Liver (tissue), 9 donors: Measurements from ENCODE around the gene OMP. TPM values are rescaled to one million over a fixed set of nuclear protein-coding genes. Genes with fewer than 3 reads are reported as not detected.
A peak's percentile ranks its signal among the peaks of the same experiment; 100 is the strongest.

ENCODE experiments used
- DNase-seq: peaks from one replicate; pipeline ENCODE4 v3.0.0-alpha.2; 2017; ENCODE audit warnings: low spot score
- H3K27ac ChIP-seq, 2 donors: one replicate each; pipeline ENCODE4 v1.7.0; 2013; ENCODE audit warnings: inconsistent platforms in 2 of 2, low read length in 2 of 2, control low read depth in 1 of 2, low read depth in 1 of 2, mild to moderate bottlenecking in 1 of 2
- H3K27me3 ChIP-seq, 4 donors: one replicate each; pipeline versions ENCODE4 v1.6.1 to v1.7.0; 2013; ENCODE audit warnings: low read length in 3 of 4, inconsistent platforms in 1 of 4, mild to moderate bottlenecking in 1 of 4, moderate library complexity in 1 of 4; ENCODE audit not compliant: control insufficient read depth in 4 of 4, insufficient read depth in 4 of 4
- H3K36me3 ChIP-seq, 4 donors: one replicate each; pipeline versions ENCODE4 v1.6.1 to v1.7.0; 2013; ENCODE audit warnings: low read length in 3 of 4, mild to moderate bottlenecking in 3 of 4, low read depth in 1 of 4, moderate library complexity in 1 of 4; ENCODE audit not compliant: control insufficient read depth in 4 of 4, insufficient read depth in 3 of 4
- H3K4me1 ChIP-seq, 4 donors: one replicate each; pipeline versions ENCODE4 v1.6.1 to v1.7.0; 2013; ENCODE audit warnings: low read length in 3 of 4, mild to moderate bottlenecking in 3 of 4, moderate library complexity in 1 of 4; ENCODE audit not compliant: control insufficient read depth in 4 of 4, insufficient read depth in 4 of 4
- H3K4me3 ChIP-seq, 3 donors: one replicate each; pipeline versions ENCODE4 v1.6.1 to v1.7.0; 2013; ENCODE audit warnings: low read length in 3 of 3, control low read depth in 1 of 3, low read depth in 1 of 3, mild to moderate bottlenecking in 1 of 3
- H3K9ac ChIP-seq, 2 donors: one replicate each; pipeline ENCODE4 v1.7.0; 2013; ENCODE audit warnings: low read length in 2 of 2, mild to moderate bottlenecking in 2 of 2, moderate library complexity in 2 of 2, control low read depth in 1 of 2, low read depth in 1 of 2
- H3K9me3 ChIP-seq, 4 donors: one replicate each; pipeline versions ENCODE4 v1.6.1 to v1.7.0; 2013; ENCODE audit warnings: low read length in 3 of 4; ENCODE audit not compliant: control insufficient read depth in 4 of 4
- EGR1 ChIP-seq, 2 donors: IDR thresholded peaks; 2 replicates each; pipeline ENCODE4 v1.6.1; 2016 to 2018; ENCODE audit warnings: antibody characterized with exemption in 2 of 2, low read depth in 2 of 2
- FOXA1 ChIP-seq: IDR thresholded peaks from 2 replicates; pipeline ENCODE4 v1.6.1; 2016; ENCODE audit warnings: antibody characterized with exemption
- FOXA2 ChIP-seq: IDR thresholded peaks from 2 replicates; pipeline ENCODE4 v1.6.1; 2016; ENCODE audit warnings: antibody characterized with exemption
- GABPA ChIP-seq, 2 donors: IDR thresholded peaks in 1 of 2; conservative IDR thresholded peaks in 1 of 2; 2 replicates each; pipeline ENCODE4 v1.6.1; 2016; ENCODE audit warnings: antibody characterized with exemption in 2 of 2, mild to moderate bottlenecking in 1 of 2, moderate library complexity in 1 of 2
- HNF4A ChIP-seq, 2 donors: conservative IDR thresholded peaks; 2 replicates each; pipeline ENCODE4 v1.6.1; 2016; ENCODE audit warnings: antibody characterized with exemption in 2 of 2, mild to moderate bottlenecking in 2 of 2
- HNF4G ChIP-seq: IDR thresholded peaks from 2 replicates; pipeline ENCODE4 v1.6.1; 2016; ENCODE audit warnings: antibody characterized with exemption
- JUND ChIP-seq, 2 donors: IDR thresholded peaks; 2 replicates each; pipeline ENCODE4 v1.6.1; 2016; ENCODE audit warnings: antibody characterized with exemption in 2 of 2
- NR2F2 ChIP-seq: IDR thresholded peaks from 2 replicates; pipeline ENCODE4 v1.6.1; 2016; ENCODE audit warnings: antibody characterized with exemption
- RAD21 ChIP-seq, 2 donors: IDR thresholded peaks; 2 replicates each; pipeline ENCODE4 v1.6.1; 2016; ENCODE audit warnings: antibody characterized with exemption in 2 of 2, mild to moderate bottlenecking in 2 of 2
- RXRA ChIP-seq, 2 donors: IDR thresholded peaks; 2 replicates each; pipeline ENCODE4 v1.6.1; 2017 to 2018; ENCODE audit warnings: antibody characterized with exemption in 2 of 2, mild to moderate bottlenecking in 1 of 2
- SP1 ChIP-seq: IDR thresholded peaks from 2 replicates; pipeline ENCODE4 v1.6.1; 2018; ENCODE audit warnings: antibody characterized with exemption, mild to moderate bottlenecking
- TAF1 ChIP-seq: conservative IDR thresholded peaks from 2 replicates; pipeline ENCODE4 v1.6.1; 2016; ENCODE audit warnings: antibody characterized with exemption, mild to moderate bottlenecking
- YY1 ChIP-seq: IDR thresholded peaks from 2 replicates; pipeline ENCODE4 v1.6.1; 2016; ENCODE audit warnings: antibody characterized with exemption, mild to moderate bottlenecking
- WGBS: extraction: QIAGEN DNeasy Blood & Tissue Kit; methylation state at CpG from one replicate; pipeline ENCODE4 v1.1.7; 2013; 5-methylcytosine and 5-hydroxymethylcytosine counted together
- polyA plus RNA-seq, 2 donors: library from polyadenylated mRNA; stranded (reverse) in 1 of 2; unstranded in 1 of 2; fragments of 200-250 nt in 1 of 2; fragments of >200 nt in 1 of 2; fragmentation: Nextera tagmentation in 1 of 2; extraction: Ambion mirVana in 1 of 2; gene quantifications; one replicate each; pipeline versions ENCODE4 v1.2.1 to v1.2.3, GENCODE V29; 2013 to 2015
- total RNA-seq, 2 donors: library from RNA; depleted of rRNA; stranded (reverse); fragments of >200 nt; gene quantifications; one replicate each; pipeline ENCODE4 v1.2.3, GENCODE V29; 2014
- TF ChIP-seq, protein P1 (sequence below): fragments of 150-350 bp; IDR thresholded peaks from 2 replicates; pipeline ENCODE4 v1.5.1; 2017; ENCODE audit warnings: improper control_type of control experiment, low read depth, low read length; ENCODE audit not compliant: missing input control
- TF ChIP-seq, protein P2 (sequence below): IDR thresholded peaks from 2 replicates; pipeline ENCODE4 v1.6.1; 2016; ENCODE audit warnings: antibody characterized with exemption
- TF ChIP-seq, protein P3 (sequence below): IDR thresholded peaks from 2 replicates; pipeline ENCODE4 v1.6.1; 2016; ENCODE audit warnings: antibody characterized with exemption
- TF ChIP-seq, protein P4 (sequence below): IDR thresholded peaks from 2 replicates; pipeline ENCODE4 v1.6.1; 2016; ENCODE audit warnings: antibody characterized with exemption
- TF ChIP-seq, protein P5 (sequence below): IDR thresholded peaks from 2 replicates; pipeline ENCODE4 v1.6.1; 2016; ENCODE audit warnings: antibody characterized with exemption, mild to moderate bottlenecking
- donor health status: healthy.
- donor health status: healthy.
- donor health status: healthy.
- donor health status: healthy.
- donor health status: healthy.

The OMP gene
- total and polyA plus RNA-seq, 4 donors = 0.24 to 0.75 (median 0.65) TPM; not detected in 1

DNA sequence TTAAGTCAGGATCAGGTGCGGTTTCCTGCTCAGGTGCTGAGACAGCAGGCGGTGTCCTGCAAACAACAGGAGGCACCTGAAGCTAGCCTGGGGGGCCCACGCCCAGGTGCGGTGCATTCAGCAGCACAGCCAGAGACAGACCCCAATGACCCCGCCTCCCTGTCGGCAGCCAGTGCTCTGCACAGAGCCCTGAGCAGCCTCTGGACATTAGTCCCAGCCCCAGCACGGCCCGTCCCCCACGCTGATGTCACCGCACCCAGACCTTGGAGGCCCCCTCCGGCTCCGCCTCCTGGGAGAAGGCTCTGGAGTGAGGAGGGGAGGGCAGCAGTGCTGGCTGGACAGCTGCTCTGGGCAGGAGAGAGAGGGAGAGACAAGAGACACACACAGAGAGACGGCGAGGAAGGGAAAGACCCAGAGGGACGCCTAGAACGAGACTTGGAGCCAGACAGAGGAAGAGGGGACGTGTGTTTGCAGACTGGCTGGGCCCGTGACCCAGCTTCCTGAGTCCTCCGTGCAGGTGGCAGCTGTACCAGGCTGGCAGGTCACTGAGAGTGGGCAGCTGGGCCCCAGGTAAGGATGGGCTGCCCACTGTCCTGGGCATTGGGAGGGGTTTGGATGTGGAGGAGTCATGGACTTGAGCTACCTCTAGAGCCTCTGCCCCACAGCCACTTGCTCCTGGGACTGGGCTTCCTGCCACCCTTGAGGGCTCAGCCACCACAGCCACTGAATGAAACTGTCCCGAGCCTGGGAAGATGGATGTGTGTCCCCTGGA, 25.5 kb downstream of the OMP start, which contains the start of gene MYO7A:
MYO7A (plus strand) TSS at position 327 of the 772 bp plus-strand sequence. CDS start 2,389 bp downstream, outside the sequence.
- peak within 1 kb of the TSS; percentile 64 to 68 for H3K27ac ChIP-seq
- TF ChIP-seq, protein P1, sequence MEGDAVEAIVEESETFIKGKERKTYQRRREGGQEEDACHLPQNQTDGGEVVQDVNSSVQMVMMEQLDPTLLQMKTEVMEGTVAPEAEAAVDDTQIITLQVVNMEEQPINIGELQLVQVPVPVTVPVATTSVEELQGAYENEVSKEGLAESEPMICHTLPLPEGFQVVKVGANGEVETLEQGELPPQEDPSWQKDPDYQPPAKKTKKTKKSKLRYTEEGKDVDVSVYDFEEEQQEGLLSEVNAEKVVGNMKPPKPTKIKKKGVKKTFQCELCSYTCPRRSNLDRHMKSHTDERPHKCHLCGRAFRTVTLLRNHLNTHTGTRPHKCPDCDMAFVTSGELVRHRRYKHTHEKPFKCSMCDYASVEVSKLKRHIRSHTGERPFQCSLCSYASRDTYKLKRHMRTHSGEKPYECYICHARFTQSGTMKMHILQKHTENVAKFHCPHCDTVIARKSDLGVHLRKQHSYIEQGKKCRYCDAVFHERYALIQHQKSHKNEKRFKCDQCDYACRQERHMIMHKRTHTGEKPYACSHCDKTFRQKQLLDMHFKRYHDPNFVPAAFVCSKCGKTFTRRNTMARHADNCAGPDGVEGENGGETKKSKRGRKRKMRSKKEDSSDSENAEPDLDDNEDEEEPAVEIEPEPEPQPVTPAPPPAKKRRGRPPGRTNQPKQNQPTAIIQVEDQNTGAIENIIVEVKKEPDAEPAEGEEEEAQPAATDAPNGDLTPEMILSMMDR = no peak
- TF ChIP-seq, protein P2, sequence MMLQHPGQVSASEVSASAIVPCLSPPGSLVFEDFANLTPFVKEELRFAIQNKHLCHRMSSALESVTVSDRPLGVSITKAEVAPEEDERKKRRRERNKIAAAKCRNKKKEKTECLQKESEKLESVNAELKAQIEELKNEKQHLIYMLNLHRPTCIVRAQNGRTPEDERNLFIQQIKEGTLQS = peak; percentile 84
- no peak for TF ChIP-seq EGR1 (IDR thresholded peaks at IDR 0.05; ENCODE audit: low read depth in 2 of 2)
- TF ChIP-seq RAD21 (IDR thresholded peaks at IDR 0.05) = peak; percentile 35 to 65
- TF ChIP-seq, protein P3, sequence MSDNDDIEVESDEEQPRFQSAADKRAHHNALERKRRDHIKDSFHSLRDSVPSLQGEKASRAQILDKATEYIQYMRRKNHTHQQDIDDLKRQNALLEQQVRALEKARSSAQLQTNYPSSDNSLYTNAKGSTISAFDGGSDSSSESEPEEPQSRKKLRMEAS = no peak
- peak; percentile 34 for TF ChIP-seq NR2F2
- peak; percentile 72 for TF ChIP-seq SP1
- TF ChIP-seq GABPA (IDR thresholded peaks at IDR 0.05 in 1 of 2, conservative IDR thresholded peaks at IDR 0.05 in 1 of 2) = no peak
- TF ChIP-seq, protein P4, sequence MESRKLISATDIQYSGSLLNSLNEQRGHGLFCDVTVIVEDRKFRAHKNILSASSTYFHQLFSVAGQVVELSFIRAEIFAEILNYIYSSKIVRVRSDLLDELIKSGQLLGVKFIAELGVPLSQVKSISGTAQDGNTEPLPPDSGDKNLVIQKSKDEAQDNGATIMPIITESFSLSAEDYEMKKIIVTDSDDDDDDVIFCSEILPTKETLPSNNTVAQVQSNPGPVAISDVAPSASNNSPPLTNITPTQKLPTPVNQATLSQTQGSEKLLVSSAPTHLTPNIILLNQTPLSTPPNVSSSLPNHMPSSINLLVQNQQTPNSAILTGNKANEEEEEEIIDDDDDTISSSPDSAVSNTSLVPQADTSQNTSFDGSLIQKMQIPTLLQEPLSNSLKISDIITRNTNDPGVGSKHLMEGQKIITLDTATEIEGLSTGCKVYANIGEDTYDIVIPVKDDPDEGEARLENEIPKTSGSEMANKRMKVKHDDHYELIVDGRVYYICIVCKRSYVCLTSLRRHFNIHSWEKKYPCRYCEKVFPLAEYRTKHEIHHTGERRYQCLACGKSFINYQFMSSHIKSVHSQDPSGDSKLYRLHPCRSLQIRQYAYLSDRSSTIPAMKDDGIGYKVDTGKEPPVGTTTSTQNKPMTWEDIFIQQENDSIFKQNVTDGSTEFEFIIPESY = no peak
- TF ChIP-seq, protein P5, sequence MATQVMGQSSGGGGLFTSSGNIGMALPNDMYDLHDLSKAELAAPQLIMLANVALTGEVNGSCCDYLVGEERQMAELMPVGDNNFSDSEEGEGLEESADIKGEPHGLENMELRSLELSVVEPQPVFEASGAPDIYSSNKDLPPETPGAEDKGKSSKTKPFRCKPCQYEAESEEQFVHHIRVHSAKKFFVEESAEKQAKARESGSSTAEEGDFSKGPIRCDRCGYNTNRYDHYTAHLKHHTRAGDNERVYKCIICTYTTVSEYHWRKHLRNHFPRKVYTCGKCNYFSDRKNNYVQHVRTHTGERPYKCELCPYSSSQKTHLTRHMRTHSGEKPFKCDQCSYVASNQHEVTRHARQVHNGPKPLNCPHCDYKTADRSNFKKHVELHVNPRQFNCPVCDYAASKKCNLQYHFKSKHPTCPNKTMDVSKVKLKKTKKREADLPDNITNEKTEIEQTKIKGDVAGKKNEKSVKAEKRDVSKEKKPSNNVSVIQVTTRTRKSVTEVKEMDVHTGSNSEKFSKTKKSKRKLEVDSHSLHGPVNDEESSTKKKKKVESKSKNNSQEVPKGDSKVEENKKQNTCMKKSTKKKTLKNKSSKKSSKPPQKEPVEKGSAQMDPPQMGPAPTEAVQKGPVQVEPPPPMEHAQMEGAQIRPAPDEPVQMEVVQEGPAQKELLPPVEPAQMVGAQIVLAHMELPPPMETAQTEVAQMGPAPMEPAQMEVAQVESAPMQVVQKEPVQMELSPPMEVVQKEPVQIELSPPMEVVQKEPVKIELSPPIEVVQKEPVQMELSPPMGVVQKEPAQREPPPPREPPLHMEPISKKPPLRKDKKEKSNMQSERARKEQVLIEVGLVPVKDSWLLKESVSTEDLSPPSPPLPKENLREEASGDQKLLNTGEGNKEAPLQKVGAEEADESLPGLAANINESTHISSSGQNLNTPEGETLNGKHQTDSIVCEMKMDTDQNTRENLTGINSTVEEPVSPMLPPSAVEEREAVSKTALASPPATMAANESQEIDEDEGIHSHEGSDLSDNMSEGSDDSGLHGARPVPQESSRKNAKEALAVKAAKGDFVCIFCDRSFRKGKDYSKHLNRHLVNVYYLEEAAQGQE = peak; percentile 97
- peak; percentile 6 for TF ChIP-seq FOXA1
- TF ChIP-seq TAF1 = no peak
- peak; percentile 65 to 70 for TF ChIP-seq HNF4A (conservative IDR thresholded peaks at IDR 0.05)
- TF ChIP-seq YY1 = peak; percentile 70
- peak; percentile 81 to 82 for TF ChIP-seq JUND (IDR thresholded peaks at IDR 0.05)
- TF ChIP-seq HNF4G = peak; percentile 43
- TF ChIP-seq RXRA (IDR thresholded peaks at IDR 0.05) = peak; percentile 74 to 78
- no peak for TF ChIP-seq FOXA2
- H3K4me1 ChIP-seq = peaks cover 16 to 61% (median 54%) of the 10 kb centered on the region in 4 donors
- 15% methylated on average over 20 of the region's 20 CpGs for WGBS
- DNase-seq = peak; percentile 78
- peaks cover 0 to 16% (median 10%) of the 10 kb centered on the region in 4 donors for H3K36me3 ChIP-seq
- H3K9ac ChIP-seq = peak within 1 kb of the TSS; percentile 22 to 58
- no peaks in the 10 kb centered on the region for H3K9me3 ChIP-seq
- H3K27me3 ChIP-seq = no peaks in the 10 kb centered on the region
- peak within 1 kb of the TSS; percentile 30 to 61 (median 43) for H3K4me3 ChIP-seq
